COLO829 (cell line): ENCODE results near the gene GNL2.
"Not testable (repeated sequence)": the region's sequence is repeated elsewhere in the genome, so short reads cannot be mapped to it uniquely, and the experiment has no call there.

Source experiments
- DNase-seq: peaks from one replicate; pipeline ENCODE4 v3.0.0; 2012; ENCODE audit warnings: low spot score

GNL2 gene

GRCh38 chr1:37606481-37607263 is 10.9 kb upstream of the GNL2 start:
- DNase-seq: no peak

DNA sequence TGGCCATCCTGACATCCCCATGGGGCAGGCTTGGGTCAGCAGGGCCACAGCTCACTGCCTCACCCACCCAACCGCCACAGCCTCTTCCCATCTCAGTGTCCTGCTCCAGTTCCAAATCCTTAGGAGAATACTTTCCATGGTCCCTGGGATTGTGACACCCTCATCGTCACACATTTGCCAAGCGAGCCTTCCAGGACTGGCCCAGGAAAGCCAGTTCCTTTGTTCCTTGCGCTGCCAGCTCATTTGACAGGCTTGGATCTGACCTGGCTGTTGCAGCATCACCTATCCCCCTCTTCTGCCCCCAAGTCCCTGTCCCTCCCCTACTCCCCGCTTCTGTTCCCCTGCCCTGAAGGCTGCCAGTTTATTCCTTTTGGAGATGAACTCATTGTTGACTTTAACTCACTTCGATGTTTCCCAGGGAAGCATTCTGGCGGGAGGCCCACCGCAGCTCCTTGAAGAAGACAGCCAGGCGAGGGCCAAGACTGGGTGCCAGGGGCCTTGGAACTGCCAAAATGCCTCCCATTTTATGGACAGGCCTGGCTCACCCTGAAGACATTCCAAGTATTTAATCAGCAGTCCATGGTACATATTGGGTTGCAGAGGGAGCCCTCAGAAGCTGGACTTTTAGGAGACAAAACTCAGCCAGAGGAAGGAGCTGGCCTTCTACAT is 10.2 kb upstream of the GNL2 start:
- no peak for DNase-seq

- DNase-seq: no peak
Measured at GRCh38 chr1:37605061-37605650, 9.4 kb upstream of the GNL2 start.

DNA sequence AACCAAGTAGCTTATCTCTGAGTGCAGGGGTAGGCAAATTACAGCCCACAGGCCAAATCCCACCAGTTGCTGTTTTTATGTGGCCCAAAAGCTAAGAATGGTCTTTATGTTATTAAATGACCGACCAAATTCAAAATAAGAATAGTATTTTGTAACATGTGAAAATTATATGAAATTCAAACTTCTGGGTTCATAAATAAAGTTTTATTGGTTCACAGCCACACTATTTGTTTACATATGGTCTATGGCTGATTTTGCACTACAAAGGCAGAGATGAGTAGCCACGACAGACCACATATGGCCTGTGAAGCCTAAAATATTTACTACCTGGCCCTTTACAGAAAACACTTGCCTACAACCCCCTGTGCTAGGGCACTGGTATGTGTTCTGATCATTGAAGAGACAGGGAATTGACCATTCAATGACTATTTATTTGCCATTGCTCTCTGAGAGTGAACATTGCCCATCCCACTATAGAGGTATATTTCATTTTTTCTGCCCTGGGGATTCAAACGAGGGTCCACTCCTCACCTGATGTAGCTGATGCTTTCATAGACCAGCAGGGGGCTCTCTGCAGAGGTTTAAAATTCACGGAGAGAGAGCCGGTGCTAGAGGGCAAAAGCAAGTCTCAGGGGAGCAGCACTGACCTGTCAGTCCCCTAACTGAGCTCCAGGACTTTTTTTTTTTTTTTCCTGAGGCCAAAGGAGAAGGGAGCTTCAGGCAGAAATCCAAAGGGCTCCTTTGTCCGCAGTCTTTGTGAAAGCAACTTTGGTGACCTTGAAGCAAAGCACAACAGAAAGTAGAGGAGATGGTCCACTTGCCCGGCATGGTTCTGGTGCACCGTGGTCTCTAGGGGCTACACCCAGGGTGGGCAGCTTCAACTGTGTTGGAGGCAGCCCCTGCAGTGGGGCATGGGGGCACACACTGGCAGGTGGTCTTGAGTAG is 7.3 kb upstream of the GNL2 start:
- DNase-seq: peak; percentile 55

DNA sequence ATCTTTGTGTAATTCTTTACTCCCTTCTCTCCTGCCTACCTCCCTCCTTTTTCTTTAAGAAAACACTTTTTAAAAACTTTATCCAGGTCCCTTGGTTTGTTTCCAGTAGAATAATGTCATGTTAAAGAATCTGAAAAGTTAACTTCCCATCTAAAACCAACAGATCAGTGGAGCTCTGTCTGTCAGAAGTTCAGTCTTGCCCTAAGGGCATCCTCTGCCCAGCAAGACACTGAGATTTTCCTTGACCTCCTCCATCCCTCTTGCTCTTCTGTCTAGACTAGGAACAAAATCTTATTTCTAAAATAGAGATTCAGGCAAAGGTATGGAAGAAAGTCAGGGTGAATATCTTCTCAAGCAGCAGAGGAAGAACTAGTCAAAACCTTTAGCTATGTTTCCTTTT is 5.7 kb upstream of the GNL2 start:
- peak; percentile 24 for DNase-seq

DNA sequence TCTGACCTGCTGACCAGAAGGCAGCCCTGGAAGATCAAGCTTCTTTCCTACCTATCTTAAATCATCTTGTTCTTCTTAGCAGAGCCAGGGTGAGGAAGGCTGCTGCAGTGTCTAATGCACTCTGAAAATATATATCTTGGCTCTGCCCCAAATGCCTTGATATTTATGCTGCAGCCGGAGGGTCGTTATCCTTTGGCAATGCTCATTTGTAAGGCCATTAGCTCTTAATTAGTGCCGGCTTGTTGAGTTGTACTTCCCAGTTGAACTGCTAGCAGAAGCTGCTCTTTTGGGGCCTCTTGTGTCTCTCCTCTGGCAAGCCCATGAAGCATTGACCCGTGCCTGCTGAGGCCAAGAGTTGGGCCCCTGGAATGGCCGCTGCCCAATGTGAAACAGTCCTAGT is 4.2 kb upstream of the GNL2 start:
- DNase-seq: no peak

- no peak for DNase-seq
Measured at GRCh38 chr1:37596182-37596667, 488 bp upstream of the GNL2 start.

DNA sequence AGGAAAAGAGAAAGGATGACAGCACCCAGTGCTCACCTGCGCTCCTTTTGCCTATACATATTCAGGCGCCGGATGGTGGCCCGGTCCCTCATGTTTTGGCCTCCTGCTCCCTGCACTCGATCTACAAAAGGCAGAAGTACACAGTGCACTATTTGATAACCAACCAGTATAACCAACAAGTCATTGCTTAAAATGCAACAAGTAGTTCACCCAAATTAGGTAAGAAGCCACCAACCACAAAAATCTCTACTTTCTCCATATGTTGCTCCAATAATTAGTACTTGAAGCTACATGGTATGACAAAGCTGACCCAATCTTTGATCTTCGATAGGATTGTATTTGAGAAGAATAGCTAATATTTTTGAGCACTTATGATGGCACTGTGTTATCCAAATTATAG is 2.0 kb downstream of the GNL2 start:
- DNase-seq: no peak

DNA sequence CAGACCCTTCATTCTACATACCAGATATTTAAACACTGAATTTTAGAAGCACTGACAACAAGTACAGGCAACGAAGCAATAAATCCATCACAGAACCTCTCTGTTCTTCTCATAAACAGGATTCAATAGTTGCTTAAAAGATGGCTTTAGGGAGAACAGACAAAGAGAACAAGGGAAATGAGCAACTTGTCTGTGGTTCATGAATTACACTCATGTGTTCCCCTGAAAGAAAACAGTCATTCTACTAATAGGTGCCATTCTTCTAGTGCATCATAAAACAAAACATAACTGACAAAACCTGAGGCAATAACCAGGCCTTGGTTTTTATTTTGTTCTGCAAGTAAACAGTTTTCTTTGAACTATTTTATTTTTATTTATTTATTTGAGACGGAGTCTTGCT is 6.8 kb downstream of the GNL2 start:
- no peak for DNase-seq

- DNase-seq: not testable (repeated sequence)
Measured at GRCh38 chr1:37584544-37584943, 11.2 kb downstream of the GNL2 start.

DNA sequence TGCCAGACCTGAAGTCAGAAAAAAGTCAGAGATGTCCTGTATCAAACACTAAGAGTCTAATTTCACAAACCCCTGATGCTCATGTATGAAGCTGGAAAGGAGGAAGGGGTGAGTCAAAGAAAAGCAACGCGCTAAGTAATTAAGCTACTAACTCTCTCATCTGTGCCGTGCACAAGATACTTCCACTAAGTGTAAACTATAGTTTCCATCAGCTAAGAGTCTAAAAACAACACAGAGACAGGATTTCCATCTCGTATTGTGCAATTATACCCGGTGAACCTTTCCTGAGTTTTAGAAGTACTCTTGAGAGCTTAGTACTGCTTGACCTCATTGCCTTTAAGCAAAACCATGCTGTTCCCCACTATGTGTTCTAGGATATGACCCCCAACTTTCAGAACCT is 20.0 kb downstream of the GNL2 start:
- no peak for DNase-seq

GRCh38 chr1:37574834-37575480 is 20.8 kb downstream of the GNL2 start:
- no peak for DNase-seq

GRCh38 chr1:37570528-37571334 is 25.0 kb downstream of the GNL2 start:
- DNase-seq: no peak

DNA sequence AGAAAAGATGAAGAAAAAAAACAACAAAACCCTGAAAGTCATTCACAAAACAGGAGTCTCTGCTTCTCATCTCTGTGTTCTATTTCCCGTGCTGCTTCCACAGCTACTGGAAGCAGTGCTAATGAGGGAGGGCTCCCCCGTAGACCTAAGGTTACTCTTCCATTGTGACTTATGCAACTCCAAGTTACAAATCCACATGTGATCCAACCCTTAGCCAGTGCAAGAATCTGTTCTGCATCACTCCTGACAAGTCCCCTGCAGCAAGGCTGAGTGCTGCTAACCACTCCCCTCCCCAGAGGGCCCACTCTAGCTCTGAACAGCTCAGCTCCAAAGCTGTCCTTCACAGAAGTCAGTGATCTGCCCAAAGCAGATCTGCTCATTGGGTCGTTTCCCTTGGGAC is 28.7 kb downstream of the GNL2 start:
- DNase-seq: no peak

DNA sequence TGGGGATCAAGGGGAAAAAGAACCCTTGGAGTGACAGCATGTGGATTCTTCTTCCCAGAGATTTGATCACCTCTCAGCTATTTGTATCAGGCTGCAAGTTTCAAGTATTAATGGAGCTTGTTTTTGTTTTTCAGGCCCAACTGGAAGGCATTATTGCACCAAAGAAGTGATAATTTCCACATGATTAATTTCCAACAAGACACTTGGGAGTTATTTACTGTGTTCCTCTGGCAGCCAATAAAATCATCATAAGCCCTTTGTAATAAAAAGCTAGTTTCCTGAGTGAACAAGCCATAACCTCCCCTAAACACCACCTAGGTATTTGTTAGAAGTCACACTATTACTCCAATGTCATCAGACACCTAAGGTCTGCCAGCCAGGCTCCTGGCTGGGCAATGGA is 30.8 kb downstream of the GNL2 start:
- no peak for DNase-seq

GRCh38 chr1:37562984-37563383 is 32.8 kb downstream of the GNL2 start:
- DNase-seq: no peak

DNA sequence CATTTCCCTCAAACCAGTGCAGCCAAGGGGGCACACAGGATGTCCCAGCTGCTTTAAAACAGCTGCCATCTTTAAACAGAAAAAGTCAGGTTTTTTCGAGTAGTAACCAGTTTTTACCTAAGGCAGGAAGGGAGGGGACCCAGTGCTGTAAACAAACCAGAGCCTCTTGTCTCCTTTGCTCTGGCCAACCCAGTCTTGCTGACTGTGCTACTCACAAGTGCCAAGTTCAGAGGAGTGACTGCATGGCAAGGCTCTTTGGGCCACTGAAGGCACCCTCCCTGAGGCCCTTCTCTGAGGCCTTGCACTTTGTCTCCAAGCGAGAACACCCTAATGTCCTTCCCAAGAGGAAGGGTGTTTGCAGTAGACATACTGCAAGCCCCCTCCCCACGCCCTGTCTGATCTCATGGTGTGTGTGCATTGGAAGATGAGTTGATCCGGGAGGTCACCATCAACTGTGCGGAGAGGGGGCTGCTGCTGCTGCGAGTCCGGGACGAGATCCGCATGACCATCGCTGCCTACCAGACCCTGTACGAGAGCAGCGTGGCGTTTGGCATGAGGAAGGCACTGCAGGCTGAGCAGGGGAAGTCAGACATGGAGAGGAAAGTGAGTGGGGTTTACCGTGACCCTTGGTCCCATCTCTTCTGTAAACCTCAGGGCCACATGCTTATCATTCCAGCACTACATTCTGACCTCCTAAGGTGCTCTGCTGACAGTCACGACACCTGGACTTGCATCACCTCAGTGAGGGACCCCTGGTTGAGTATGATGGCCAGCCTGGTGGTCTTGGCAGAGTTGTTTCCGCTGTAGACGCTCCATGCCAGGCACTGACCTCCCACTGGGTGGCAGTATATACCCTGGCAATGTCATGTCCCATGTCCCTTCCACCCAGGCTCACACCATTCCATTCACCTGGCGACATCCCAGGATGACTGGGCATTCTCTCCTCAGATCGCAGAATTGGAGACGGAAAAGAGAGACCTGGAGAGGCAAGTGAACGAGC is 34.3 kb downstream of the GNL2 start:
- peak; percentile 30 for DNase-seq

DNA sequence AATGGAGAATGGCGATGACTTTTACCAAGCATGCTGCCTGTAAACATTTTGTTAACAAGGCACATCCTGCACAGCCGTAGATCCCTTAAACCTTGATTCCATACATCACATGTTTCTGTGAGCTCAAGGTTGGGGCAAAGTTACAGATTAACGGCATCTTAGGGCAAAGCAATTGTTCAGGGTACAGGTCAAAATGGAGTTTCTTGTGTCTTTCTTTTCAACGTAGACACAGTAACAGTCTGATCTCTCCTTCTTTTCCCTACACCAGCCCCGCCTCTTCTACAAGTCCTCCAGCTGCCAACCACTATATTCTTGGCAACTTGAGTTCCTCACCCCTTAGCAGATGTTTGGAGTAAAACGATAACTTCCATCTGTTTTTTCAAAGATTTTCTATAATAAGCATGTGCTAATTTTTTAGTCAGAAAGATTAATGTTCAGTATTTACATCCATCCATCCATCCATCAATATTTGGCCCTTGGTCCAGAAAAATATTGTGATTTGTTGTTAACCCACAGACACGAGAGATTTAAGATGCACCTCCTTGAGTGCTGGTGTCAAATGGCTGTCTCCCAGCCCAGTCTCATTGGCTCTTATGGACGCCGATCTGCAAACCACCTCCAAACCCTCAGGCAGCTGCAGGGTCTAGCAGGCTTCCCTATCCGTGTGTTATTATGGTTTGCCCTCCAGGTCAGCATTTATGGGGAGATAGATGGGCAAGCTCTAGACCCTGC is 35.2 kb downstream of the GNL2 start:
- DNase-seq: no peak

DNA sequence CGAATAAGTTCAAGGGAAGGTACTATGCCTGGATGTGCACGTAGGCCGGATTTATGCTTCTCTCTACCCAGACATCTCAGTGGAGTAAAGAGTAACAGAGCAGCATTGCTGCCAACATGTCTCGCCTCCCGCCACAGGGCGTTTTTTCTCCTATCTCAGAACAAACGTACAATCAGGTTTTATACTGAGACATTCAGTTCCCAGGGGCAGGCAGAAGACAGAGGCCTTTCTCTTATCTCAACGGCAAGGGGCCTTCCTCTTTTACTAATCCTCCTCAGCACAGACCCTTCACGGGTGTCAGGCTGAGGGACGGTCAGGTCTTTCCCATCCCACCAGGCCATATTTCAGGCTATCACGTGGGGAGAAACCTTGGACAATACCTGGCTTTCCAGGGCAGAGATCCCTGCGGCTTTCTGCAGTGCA is 35.8 kb downstream of the GNL2 start:
- DNase-seq: not testable (repeated sequence)
